K562 (cell line): ENCODE data around the gene MATCAP1. TPM values are rescaled to one million over a fixed set of nuclear protein-coding genes. Genes with fewer than 3 reads are reported as not detected.

Experiments used
- ATAC-seq: fragments of 200-7000 bp; cut with Tn5 transposase; 3 replicates; pipeline ENCODE4 v1.9.1; 2020; ENCODE audit warnings: moderate library complexity
- BruUV-seq: library from RNA; stranded (reverse); fragments of 400-500 nt; replicated peaks from 2 replicates; lab custom pipeline; 2021; lab: Mats Ljungman, UMichigan
- CTCF ChIA-PET: fragments of 300-600 bp; formaldehyde crosslinking; extraction: SDS; loops from one replicate; lab custom pipeline; 2021; ENCODE audit warnings: low intra/inter-chr PET ratio; lab: Yijun Ruan, JAX
- POLR2A ChIA-PET: fragments of 300-600, 350-650 bp; sonication (Branson Sonifier 250); formaldehyde crosslinking; extraction: SDS; loops from one replicate; lab custom pipeline; 2021; ENCODE audit warnings: antibody characterized with exemption, inconsistent platforms; lab: Yijun Ruan, JAX
- DNase-seq, 4 experiments: peaks; one replicate each; pipeline versions ENCODE4 v3.0.0 to v3.0.0-alpha.2; 2011 to 2018; ENCODE audit warnings: low spot score in 3 of 4, mixed read lengths in 3 of 4; ENCODE audit errors: extremely low read depth in 1 of 4
- FAIRE-seq: peaks from 2 replicates; lab custom pipeline; 2011; peaks lifted over from hg19 to GRCh38; lab: Jason Lieb, UNC
- H2AFZ ChIP-seq: 2 replicates; pipeline ENCODE4 v1.6.0; 2011; ENCODE audit warnings: low read depth, low read length, control low read depth, inconsistent platforms
- H3K27ac ChIP-seq: fragments of 200-600 bp; 3 replicates; pipeline ENCODE4 v1.8.0; 2011; ENCODE audit warnings: low read depth, mild to moderate bottlenecking, control low read depth, inconsistent platforms, low read length, moderate library complexity, mixed read lengths; ENCODE audit errors: extremely low read depth
- H3K27me3 ChIP-seq, 2 experiments: fragments of 300-600 bp in 1 of 2; 2 replicates in 1 of 2; 3 replicates in 1 of 2; pipeline versions ENCODE4 v1.6.0 to v1.8.0; 2011; ENCODE audit warnings: inconsistent platforms in 2 of 2, low read length in 2 of 2, mild to moderate bottlenecking in 1 of 2, mixed read lengths in 1 of 2, moderate library complexity in 1 of 2; ENCODE audit not compliant: control insufficient read depth in 2 of 2, insufficient read depth in 2 of 2
- H3K36me3 ChIP-seq: fragments of 300-600 bp; 3 replicates; pipeline ENCODE4 v1.8.0; 2011; ENCODE audit warnings: mild to moderate bottlenecking, low read length, inconsistent platforms; ENCODE audit not compliant: control insufficient read depth, insufficient read depth
- H3K4me1 ChIP-seq, 2 experiments: fragments of 200-600 bp in 1 of 2; replicated peaks in 1 of 2; 2 replicates in 1 of 2; 3 replicates in 1 of 2; pipeline versions ENCODE4 v1.5.1 to v1.8.0; 2011; ENCODE audit warnings: inconsistent platforms in 2 of 2, low read length in 2 of 2, mild to moderate bottlenecking in 1 of 2, mixed read lengths in 1 of 2, moderate library complexity in 1 of 2; ENCODE audit not compliant: control insufficient read depth in 2 of 2, insufficient read depth in 2 of 2
- H3K4me2 ChIP-seq: 2 replicates; pipeline ENCODE4 v1.6.1; 2011; ENCODE audit warnings: low read length, control low read depth, inconsistent platforms, mixed read lengths; ENCODE audit not compliant: insufficient read depth
- H3K4me3 ChIP-seq: fragments of 200-600 bp; sonication (generic), shearing (Covaris generic); 2 replicates; pipeline ENCODE4 v1.5.1; 2016; ENCODE audit warnings: control low read depth, inconsistent platforms
- H3K79me2 ChIP-seq: fragments of 200-600 bp; 3 replicates; pipeline ENCODE4 v1.8.0; 2011; ENCODE audit warnings: low read length, inconsistent platforms; ENCODE audit not compliant: control insufficient read depth, insufficient read depth
- H3K9ac ChIP-seq, 2 experiments: 2 replicates each; pipeline versions ENCODE4 v1.6.0 to v1.6.1; 2011; ENCODE audit warnings: low read depth in 2 of 2, low read length in 2 of 2, control low read depth in 1 of 2, inconsistent platforms in 1 of 2, mild to moderate bottlenecking in 1 of 2, mixed read lengths in 1 of 2; ENCODE audit not compliant: insufficient read depth in 1 of 2
- H3K9me1 ChIP-seq: one replicate; pipeline ENCODE4 v1.6.0; 2011; ENCODE audit warnings: inconsistent platforms, mild to moderate bottlenecking, low read length, moderate library complexity; ENCODE audit not compliant: control insufficient read depth, insufficient read depth
- H3K9me3 ChIP-seq: replicated peaks from 2 replicates; pipeline ENCODE4 v1.5.1; 2011; ENCODE audit warnings: low read depth, low read length, inconsistent platforms; ENCODE audit not compliant: control insufficient read depth, insufficient read depth
- H4K20me1 ChIP-seq: replicated peaks from 2 replicates; pipeline ENCODE4 v1.6.1; 2011; ENCODE audit warnings: low read length, inconsistent platforms, mixed read lengths; ENCODE audit not compliant: control insufficient read depth, insufficient read depth
- CHD2 ChIP-seq: IDR thresholded peaks from 2 replicates; pipeline ENCODE4 v1.6.1; 2011; ENCODE audit warnings: low read depth, low read length
- E2F8 ChIP-seq: fragments of 450-650 bp; IDR thresholded peaks from 2 replicates; pipeline ENCODE4 v1.7.1; 2018; ENCODE audit warnings: mild to moderate bottlenecking, low read depth; ENCODE audit not compliant: partially characterized antibody
- GTF2F1 ChIP-seq: IDR thresholded peaks from 2 replicates; pipeline ENCODE4 v1.6.1; 2011; ENCODE audit warnings: low read depth, low read length, improper control_type of control experiment
- HNRNPH1 ChIP-seq: fragments of 200-400 bp; formaldehyde crosslinking; optimal IDR thresholded peaks from 2 replicates; pipeline ENCODE3; 2017; ENCODE audit warnings: low read depth, mild to moderate bottlenecking, low read length, moderate library complexity
- MEF2A ChIP-seq: IDR thresholded peaks from 2 replicates; pipeline ENCODE4 v1.6.1; 2011; ENCODE audit warnings: low read depth, mild to moderate bottlenecking, low read length, moderate library complexity; ENCODE audit not compliant: control insufficient read depth
- MEF2D ChIP-seq: conservative IDR thresholded peaks from 2 replicates; pipeline ENCODE4 v1.6.1; 2016; ENCODE audit warnings: low read depth, missing genetic modification characterization, missing compliant biosample characterization
- NCOR1 ChIP-seq: fragments of 450-650 bp; IDR thresholded peaks from 2 replicates; pipeline ENCODE4 v1.6.1; 2016; ENCODE audit warnings: mild to moderate bottlenecking, moderate library complexity
- RBM15 ChIP-seq: fragments of 200-400 bp; formaldehyde crosslinking; IDR thresholded peaks from 2 replicates; pipeline ENCODE4 v1.6.1; 2018; ENCODE audit warnings: mild to moderate bottlenecking, low read length, moderate library complexity; ENCODE audit not compliant: insufficient read depth
- SRSF9 ChIP-seq: fragments of 200-400 bp; formaldehyde crosslinking; IDR thresholded peaks from 2 replicates; pipeline ENCODE4 v1.6.1; 2017; ENCODE audit warnings: low read depth, low read length, borderline replicate concordance
- ZNF121 ChIP-seq: sonication (generic); formaldehyde crosslinking; conservative IDR thresholded peaks from 2 replicates; pipeline ENCODE4 v1.8.0; 2022; ENCODE audit warnings: missing genetic modification reagents
- WGBS: fragments of 100-300 bp; shearing (Covaris generic); methylation state at CpG from one replicate; pipeline ENCODE4 v1.1.6; 2016; ENCODE audit warnings: low coverage, mixed read lengths; ENCODE audit not compliant: insufficient coverage; ENCODE audit errors: missing lambda C conversion rate; 5-methylcytosine and 5-hydroxymethylcytosine counted together
- in situ Hi-C: fragments of 300-500 bp; cut with MboI; formaldehyde crosslinking; loops from 4 replicates; pipeline ENCODE4 v1.15.0; 2018; ENCODE audit warnings: inconsistent platforms, mixed read lengths
- intact Hi-C: fragments of 100-400 bp; cut with micrococcal nuclease; formaldehyde crosslinking; loops from 2 replicates; pipeline ENCODE4 v1.14.2; 2022
- polyA plus RNA-seq, 8 experiments: library from polyadenylated mRNA; depleted of rRNA in 4 of 8; stranded (reverse) in 5 of 8; unstranded in 3 of 8; fragments of >200 nt; fragmentation: Nextera tagmentation in 2 of 8; fragmentation: Illumina TruSeq in 1 of 8; extraction: Ambion mirVana in 2 of 8; extraction: Trizol in 1 of 8; gene quantifications; 2 replicates each; pipeline versions ENCODE4 v1.2.1 to v1.2.3, GENCODE V29; 2011 to 2014; ENCODE audit warnings: inconsistent platforms in 1 of 8, missing spikeins in 1 of 8
- total RNA-seq, 7 experiments: library from RNA; depleted of rRNA in 6 of 7; stranded (reverse); fragments of >200 nt in 6 of 7; fragmentation: Illumina TruSeq in 2 of 7; extraction: Trizol in 2 of 7; gene quantifications; 2 replicates each; pipeline versions ENCODE4 v1.2.1 to v1.2.3, GENCODE V29; 2011 to 2021; ENCODE audit warnings: low replicate concordance in 1 of 7
- TF ChIP-seq, protein P1 (sequence below): fragments of 200-800 bp; sonication (Bioruptor generic); IDR thresholded peaks from 2 replicates; pipeline ENCODE4 v1.6.1; 2017; ENCODE audit warnings: missing genetic modification characterization, missing compliant biosample characterization
- TF ChIP-seq, protein P2 (sequence below): sonication (generic); formaldehyde crosslinking; IDR thresholded peaks from 2 replicates; pipeline ENCODE4 v1.4.0; 2020; ENCODE audit warnings: mild to moderate bottlenecking, missing genetic modification reagents
- TF ChIP-seq, protein P3 (sequence below): fragments of 250-450 bp; sonication (Bioruptor Pico); IDR thresholded peaks from 2 replicates; pipeline ENCODE4 v1.8.0; 2021; ENCODE audit warnings: moderate library complexity, mild to moderate bottlenecking, inconsistent platforms

The MATCAP1 gene
- total and polyA plus RNA-seq, 9 of the 15 experiments (the other 6 are each of a cell fraction or from before 2014, with no cell fraction given): 3.4 to 20.5 (median 10.3) TPM

- H3K79me2 ChIP-seq: peaks cover 16% of the 10 kb centered on the region; the same call in 2 of the 3 replicates
- H3K27ac ChIP-seq: no peak within 1 kb of the TSS
- H3K4me3 ChIP-seq: no peak within 1 kb of the TSS
- intact Hi-C loops (no loop called here), in situ Hi-C loops (no loop called here)
- POLR2A ChIA-PET: interaction anchor here (0.6 to 2.2 kb wide), 5 partner anchors 10 to 45 kb away, joined by 3 to 9 read pairs (median 5); no protein-coding TSS in a partner anchor
- CTCF ChIA-PET: no interaction called here
- no peaks in the 10 kb centered on the region for H3K27me3 ChIP-seq
- peak in 2 of 4 experiments; percentile 51 to 58 for DNase-seq
- H3K9me3 ChIP-seq: no peaks in the 10 kb centered on the region
- no peaks in the 10 kb centered on the region for H4K20me1 ChIP-seq
- peak; percentile 19 for ATAC-seq
- H3K36me3 ChIP-seq: peaks cover 93% of the 10 kb centered on the region
- H3K9ac ChIP-seq: peak within 1 kb of the TSS in 1 of 2 experiments; percentile 9; a peak in 1 of 4 replicates
- BruUV-seq: no TSS peak
- no peak within 1 kb of the TSS for H2AFZ ChIP-seq
- H3K9me1 ChIP-seq: no peaks in the 10 kb centered on the region
- peaks cover 5 to 53% of the 10 kb centered on the region in 2 experiments; a peak in 4 of 5 replicates for H3K4me1 ChIP-seq
- 93% methylated on average over 14 of the region's 61 CpGs for WGBS
- no peak within 1 kb of the TSS for H3K4me2 ChIP-seq
- FAIRE-seq: no peak
- TF ChIP-seq, protein P1, sequence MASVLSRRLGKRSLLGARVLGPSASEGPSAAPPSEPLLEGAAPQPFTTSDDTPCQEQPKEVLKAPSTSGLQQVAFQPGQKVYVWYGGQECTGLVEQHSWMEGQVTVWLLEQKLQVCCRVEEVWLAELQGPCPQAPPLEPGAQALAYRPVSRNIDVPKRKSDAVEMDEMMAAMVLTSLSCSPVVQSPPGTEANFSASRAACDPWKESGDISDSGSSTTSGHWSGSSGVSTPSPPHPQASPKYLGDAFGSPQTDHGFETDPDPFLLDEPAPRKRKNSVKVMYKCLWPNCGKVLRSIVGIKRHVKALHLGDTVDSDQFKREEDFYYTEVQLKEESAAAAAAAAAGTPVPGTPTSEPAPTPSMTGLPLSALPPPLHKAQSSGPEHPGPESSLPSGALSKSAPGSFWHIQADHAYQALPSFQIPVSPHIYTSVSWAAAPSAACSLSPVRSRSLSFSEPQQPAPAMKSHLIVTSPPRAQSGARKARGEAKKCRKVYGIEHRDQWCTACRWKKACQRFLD (CRISPR knock-in tag): no peak
- TF ChIP-seq, protein P2, sequence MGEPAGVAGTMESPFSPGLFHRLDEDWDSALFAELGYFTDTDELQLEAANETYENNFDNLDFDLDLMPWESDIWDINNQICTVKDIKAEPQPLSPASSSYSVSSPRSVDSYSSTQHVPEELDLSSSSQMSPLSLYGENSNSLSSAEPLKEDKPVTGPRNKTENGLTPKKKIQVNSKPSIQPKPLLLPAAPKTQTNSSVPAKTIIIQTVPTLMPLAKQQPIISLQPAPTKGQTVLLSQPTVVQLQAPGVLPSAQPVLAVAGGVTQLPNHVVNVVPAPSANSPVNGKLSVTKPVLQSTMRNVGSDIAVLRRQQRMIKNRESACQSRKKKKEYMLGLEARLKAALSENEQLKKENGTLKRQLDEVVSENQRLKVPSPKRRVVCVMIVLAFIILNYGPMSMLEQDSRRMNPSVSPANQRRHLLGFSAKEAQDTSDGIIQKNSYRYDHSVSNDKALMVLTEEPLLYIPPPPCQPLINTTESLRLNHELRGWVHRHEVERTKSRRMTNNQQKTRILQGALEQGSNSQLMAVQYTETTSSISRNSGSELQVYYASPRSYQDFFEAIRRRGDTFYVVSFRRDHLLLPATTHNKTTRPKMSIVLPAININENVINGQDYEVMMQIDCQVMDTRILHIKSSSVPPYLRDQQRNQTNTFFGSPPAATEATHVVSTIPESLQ (CRISPR knock-in tag): no peak
- TF ChIP-seq CHD2 (no peak), E2F8 (no peak), GTF2F1 (no peak), RBM15 (no peak), HNRNPH1 (no peak), MEF2A (no peak), NCOR1 (no peak), ZNF121 (CRISPR knock-in tag) (no peak), SRSF9 (no peak), MEF2D (tag) (no peak)
- TF ChIP-seq, protein P3, sequence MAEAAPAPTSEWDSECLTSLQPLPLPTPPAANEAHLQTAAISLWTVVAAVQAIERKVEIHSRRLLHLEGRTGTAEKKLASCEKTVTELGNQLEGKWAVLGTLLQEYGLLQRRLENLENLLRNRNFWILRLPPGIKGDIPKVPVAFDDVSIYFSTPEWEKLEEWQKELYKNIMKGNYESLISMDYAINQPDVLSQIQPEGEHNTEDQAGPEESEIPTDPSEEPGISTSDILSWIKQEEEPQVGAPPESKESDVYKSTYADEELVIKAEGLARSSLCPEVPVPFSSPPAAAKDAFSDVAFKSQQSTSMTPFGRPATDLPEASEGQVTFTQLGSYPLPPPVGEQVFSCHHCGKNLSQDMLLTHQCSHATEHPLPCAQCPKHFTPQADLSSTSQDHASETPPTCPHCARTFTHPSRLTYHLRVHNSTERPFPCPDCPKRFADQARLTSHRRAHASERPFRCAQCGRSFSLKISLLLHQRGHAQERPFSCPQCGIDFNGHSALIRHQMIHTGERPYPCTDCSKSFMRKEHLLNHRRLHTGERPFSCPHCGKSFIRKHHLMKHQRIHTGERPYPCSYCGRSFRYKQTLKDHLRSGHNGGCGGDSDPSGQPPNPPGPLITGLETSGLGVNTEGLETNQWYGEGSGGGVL (CRISPR knock-in tag): no peak
Measured at GRCh38 chr16:67199011-67199807, 15.4 kb upstream of the MATCAP1 start, which contains the start of gene ELMO3. TSS of gene ELMO3 (plus strand) at chr16:67199131. CDS start at chr16:67199327, 196 bp downstream.
